GM19328 (cell line): ENCODE results near the gene MFAP1.

Experiments used
- ATAC-seq: cut with Tn5 transposase; IDR thresholded peaks from one replicate; pipeline ENCODE4 v1.9.1; 2021; ENCODE audit warnings: mild to moderate bottlenecking, moderate library complexity; ENCODE audit not compliant: unreplicated experiment

MFAP1 gene

DNA sequence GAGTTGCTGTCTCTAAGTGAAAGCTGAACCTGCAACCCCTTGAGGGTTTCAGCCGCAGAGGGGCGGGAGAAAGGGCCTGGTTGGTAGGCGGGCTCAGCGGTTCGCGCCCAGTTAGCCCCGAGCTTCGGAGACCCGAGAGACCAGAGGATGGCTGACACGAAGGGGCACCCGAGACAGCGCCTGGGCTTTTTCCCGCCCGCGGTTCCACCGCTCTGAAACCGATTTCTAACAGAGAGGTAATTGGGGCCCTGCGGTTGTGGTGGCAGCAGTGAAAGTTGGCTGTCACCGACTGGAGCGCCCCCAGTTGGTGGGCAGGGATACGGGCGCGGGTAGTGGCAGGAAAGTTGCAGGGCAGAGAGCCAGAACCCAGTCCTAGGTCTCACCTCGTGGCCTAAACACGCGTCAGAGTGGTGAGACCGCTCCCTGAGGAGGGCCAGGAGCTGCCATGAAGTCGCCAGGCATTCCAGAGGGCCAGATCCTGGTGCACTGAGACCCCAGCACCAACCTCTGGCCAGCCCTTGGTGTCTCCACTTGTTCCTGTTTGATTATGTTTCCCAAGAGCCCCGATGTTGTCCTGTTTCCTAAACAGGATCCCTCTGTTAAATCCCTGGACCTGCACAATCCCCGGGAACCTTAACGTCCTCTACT is 47.1 kb downstream of the MFAP1 start:
- ATAC-seq: peak; percentile 45

DNA sequence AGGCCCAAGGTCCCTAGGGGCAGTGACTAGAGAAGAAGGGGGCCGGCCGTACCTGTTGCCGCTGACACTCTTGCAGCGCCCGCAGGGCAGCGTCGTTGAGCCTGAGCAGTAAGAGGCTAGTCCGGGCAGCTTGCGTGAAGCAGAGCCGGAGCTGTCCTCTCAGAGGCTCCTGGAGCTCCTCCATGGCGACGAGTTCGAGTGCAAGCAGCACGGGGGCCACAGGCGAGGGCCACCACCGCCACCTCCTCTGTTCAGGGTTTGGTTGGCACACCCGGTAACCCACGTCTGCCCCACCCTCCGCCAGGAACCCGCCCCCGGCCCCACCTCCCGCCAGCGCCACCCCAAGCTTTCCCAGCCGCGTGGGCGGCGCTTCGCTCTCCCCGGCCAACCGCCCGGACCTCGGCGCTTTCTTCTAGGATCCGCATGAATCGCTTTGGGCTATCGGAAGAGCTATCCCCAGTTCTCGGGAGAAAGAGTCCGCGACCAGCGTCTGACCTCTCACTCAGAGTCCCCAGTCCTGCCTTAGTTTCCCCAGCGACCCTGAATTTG is 47.7 kb downstream of the MFAP1 start, which contains the start of gene ELL3:
ELL3 (minus strand) TSS at position 249 of the 549 bp plus-strand sequence; CDS start at position 184, 65 bp downstream.
- peak; percentile 40 for ATAC-seq

DNA sequence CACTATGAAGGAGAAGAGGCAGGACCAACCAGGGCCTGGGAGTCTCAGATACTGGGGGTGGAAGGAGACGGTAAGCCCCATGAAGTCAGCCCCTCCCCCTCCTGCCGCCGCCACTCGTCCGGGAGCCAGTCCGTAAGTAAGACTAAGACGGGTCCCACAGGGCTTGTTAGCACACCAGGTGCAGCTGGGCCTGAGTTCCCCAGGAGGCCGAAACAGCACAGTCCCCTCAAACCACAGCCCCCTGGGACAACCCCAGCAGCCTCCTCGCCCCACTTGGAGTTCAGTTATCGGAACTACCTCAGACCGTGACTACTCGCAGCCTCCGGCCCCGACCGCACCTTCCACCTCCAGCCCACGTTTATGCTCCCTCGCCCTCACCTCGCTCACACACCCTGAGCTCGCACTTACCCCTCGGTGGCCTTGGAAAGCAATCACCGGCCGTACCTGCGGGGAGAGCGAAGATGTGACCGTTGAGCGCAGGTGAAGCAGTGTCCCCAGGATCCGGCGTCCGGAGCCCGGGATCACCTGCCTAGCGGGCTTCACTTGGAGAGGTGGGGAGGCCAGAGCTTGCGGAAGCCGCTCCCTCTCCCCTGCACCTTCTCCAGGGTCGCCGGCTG is 48.3 kb downstream of the MFAP1 start:
- peak; percentile 41 for ATAC-seq

DNA sequence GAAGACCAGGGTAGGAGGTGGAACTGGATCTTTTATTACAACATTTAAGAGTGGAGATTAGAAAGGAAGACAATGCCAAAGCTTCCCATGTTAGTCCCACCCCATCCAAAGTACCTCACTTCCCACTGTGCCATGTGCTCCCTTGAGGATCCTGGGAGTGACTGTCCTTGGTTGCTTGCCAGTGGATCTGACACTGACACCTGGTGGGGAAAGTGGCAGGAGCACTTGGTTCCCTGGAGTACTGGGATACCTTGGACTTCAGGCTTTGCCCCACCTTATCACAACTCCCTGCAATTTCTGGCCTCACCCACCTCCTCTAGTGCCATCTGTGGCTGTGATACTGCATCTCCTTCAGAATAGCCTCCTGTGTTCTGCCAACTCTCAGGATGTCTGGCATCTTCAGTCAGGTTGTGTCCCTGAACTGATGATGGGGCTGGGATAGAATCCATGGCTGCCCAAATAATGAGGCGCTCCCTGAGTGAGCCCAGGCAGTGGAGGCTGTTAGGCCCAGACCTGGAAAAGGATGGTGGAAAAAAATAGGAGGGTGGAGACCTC is 49.0 kb downstream of the MFAP1 start:
- no peak for ATAC-seq

DNA sequence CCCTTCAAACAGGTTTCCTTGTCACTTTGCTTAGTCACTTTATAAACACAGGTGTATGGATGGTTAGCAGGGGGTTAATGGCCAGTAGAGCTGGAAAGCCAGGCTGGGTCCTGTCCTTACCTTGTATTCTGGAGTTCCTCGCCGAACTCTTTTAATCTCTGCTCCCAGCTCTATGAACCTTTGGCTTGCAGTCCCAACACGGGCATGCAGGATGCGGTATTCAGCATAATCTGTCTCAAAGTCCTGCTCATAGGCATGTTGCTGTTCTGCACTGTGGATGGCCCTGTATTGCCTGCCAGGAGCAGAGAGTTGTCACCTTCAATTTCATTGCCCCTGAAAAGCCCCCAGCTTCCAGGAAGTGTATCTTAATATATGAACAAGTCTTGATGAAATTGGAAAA is 50.4 kb downstream of the MFAP1 start:
- no peak for ATAC-seq

DNA sequence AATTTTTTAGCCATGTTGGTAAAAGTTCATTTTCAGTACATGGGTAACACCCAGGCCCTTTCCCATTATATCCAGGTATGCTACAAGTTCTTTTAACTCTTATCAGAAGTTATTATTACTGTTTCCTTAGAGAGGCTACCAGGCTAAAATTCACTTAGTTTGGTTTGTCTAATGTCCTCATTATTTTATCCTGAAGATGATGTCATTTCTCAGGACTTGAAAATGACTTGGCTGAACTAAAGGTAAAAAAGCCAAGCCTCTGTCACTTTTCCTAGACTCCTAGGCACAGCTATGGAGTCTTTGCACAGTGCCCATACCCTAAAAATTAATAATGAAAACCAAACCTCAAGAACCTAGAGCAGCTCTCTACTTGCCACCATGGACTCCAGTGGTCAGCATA is 51.9 kb downstream of the MFAP1 start:
- no peak for ATAC-seq

DNA sequence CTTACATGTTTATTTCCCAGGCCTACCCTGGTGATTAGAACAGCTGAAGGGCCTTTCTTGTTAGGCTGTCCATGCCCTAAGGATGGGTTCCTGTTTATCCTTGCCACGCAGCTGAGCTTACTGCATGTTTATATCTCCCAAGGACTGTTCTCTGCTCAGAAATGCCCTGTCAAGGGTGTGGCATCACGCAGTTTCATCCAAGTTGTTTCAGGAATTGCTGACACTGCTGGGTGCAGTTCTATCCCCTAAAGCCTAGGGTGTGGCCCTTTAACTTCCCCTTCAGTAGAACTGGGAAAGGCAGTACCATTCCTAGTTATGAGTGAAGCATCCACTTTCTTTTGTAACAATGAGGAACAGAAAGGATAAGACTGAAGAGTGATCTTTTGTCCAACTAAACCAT is 52.7 kb downstream of the MFAP1 start:
- ATAC-seq: no peak

DNA sequence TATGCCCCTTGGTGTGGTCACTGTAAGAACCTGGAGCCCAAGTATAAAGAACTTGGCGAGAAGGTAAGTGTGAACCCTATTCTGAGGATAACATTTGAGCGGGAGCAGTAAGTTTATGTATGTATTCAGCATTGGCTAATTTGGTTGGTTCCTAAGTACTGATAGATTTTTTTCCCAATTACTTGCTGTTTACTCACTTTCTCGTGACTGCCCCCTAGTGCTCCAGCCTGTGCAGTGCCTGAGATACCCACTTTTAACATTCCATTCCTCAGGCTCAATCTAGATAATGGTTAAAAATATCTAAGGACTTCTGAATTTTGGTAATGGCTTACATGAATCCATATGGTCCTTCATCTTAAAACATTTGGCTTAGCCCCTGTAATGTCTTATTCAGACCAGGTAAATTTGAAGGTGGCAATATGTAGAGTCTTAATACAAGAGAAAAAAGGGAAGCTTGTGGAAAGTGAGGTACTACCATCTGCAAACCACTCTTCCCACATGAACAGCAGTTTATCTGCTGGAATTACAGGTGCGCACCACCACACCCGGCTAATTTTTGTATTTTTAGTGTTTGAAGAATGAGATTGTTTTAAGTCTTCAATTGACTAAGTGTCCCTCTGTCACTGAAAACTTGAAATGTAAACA is 54.8 kb downstream of the MFAP1 start:
- no peak for ATAC-seq

DNA sequence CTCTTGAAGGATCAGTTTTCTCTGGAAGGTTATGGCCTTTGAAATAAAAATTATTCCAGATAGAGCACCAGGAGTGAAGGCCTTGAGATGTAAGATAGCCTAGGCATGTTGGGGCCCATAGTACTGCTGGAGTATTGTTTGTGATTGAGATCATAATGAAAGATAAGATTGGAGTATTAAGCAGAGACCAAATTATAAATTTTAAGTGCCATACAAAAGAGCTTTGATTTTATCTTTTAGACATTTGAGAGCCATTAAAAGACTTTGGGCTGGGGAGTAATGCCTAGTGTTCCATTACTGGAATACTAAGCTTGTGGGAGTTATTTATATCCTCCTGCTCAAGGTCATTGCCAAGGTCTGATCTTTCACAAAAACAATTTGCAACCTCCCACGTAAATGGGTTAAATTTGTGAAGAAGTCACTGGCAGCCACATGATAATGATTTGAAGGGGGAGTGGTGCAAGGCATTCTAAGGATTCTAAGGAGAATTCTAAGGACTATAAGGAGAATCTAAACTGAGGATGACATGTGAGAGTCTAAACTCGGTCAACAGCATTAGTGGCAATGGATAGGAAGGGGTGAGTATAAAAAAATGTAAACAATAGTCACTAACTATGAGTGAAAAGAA is 60.6 kb downstream of the MFAP1 start:
- ATAC-seq: no peak

DNA sequence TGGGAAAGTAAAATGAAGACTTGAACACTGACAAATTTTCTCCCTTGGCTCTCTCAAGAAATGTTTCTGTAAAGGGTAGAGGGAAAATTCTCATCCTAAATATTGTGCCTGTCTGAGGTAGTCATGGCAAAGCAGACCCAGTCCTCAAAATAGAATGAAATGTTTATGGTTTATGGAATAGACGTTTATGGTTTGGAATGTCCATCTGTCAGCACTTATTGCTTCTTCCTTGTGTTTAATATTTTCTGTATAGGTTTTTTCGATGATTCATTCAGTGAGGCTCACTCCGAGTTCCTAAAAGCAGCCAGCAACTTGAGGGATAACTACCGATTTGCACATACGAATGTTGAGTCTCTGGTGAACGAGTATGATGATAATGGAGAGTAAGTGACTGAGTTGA is 61.7 kb downstream of the MFAP1 start:
- ATAC-seq: no peak
